HFFc6 (cell line): ENCODE measurements around the gene SV2C. TPM values are rescaled to one million over a fixed set of nuclear protein-coding genes. Genes with fewer than 3 reads are reported as not detected.

Experiments used
- DNase-seq: peaks from one replicate; pipeline ENCODE4 v3.0.0-alpha.2; 2018
- H3K27ac Mint-ChIP-seq: 2 replicates; pipeline ENCODE4 v1.8.0; 2020; ENCODE audit warnings: mild to moderate bottlenecking, mixed read lengths
- H3K27me3 Mint-ChIP-seq: 2 replicates; pipeline ENCODE4 v1.8.0; 2021; ENCODE audit warnings: mild to moderate bottlenecking, moderate library complexity, mixed read lengths; ENCODE audit not compliant: insufficient read depth
- H3K36me3 Mint-ChIP-seq: 2 replicates; pipeline ENCODE4 v1.8.0; 2021; ENCODE audit warnings: low read depth, mixed read lengths
- H3K4me1 Mint-ChIP-seq: 2 replicates; pipeline ENCODE4 v1.8.0; 2020; ENCODE audit warnings: low read depth, mixed read lengths
- H3K4me3 Mint-ChIP-seq: 2 replicates; pipeline ENCODE4 v1.8.0; 2020; ENCODE audit warnings: mild to moderate bottlenecking, moderate library complexity, mixed read lengths
- H3K9me3 Mint-ChIP-seq: 2 replicates; pipeline ENCODE4 v1.8.0; 2020; ENCODE audit warnings: mild to moderate bottlenecking, mixed read lengths
- CTCF ChIP-seq: fragments of 200-600 bp; sonication (generic); IDR thresholded peaks from 2 replicates; pipeline ENCODE4 v1.5.0; 2021; ENCODE audit warnings: antibody characterized with exemption, mild to moderate bottlenecking
- total RNA-seq, 6 experiments: library from RNA; stranded (reverse); fragmentation: NEBNext Ultra II Directional; extraction: Animal tissue kit (Norgen Biotek cat#: 25700); gene quantifications; 2 replicates in 1 of 6; 3 replicates in 5 of 6; pipeline ENCODE4 v1.2.3, GENCODE V29; 2021

Gene SV2C
- total RNA-seq, 6 experiments from 2014 or later = not detected

- no peak for TF ChIP-seq CTCF
- H3K4me3 Mint-ChIP-seq = no peak overlapping the region
Observed at GRCh38 chr5:76380346-76381066, 297.3 kb downstream of the SV2C start.

GRCh38 chr5:76383126-76383832 is 300.1 kb downstream of the SV2C start:
- H3K27ac Mint-ChIP-seq = no peak overlapping the region
- DNase-seq = no peak
- peaks cover 19% of the 10 kb centered on the region for H3K27me3 Mint-ChIP-seq
- H3K4me3 Mint-ChIP-seq = no peak overlapping the region
- H3K9me3 Mint-ChIP-seq = no peaks in the 10 kb centered on the region
- TF ChIP-seq CTCF = no peak
- no peaks in the 10 kb centered on the region for H3K4me1 Mint-ChIP-seq
- H3K36me3 Mint-ChIP-seq = no peaks in the 10 kb centered on the region

More at GRCh38 chr5:76380346-76381066, 297.3 kb downstream of the SV2C start:
- Mint-ChIP-seq H3K36me3 (no peaks in the 10 kb centered on the region), H3K27me3 (peaks cover 24% of the 10 kb centered on the region), H3K27ac (no peak overlapping the region), H3K4me1 (peaks cover 11% of the 10 kb centered on the region), H3K9me3 (no peaks in the 10 kb centered on the region)
- DNase-seq = no peak

GRCh38 chr5:76384189-76384588 is 301.0 kb downstream of the SV2C start:
- no peak overlapping the region for H3K27ac Mint-ChIP-seq
- no peak overlapping the region for H3K4me3 Mint-ChIP-seq
- H3K4me1 Mint-ChIP-seq = no peaks in the 10 kb centered on the region
- no peak for DNase-seq
- TF ChIP-seq CTCF = no peak
- H3K9me3 Mint-ChIP-seq = no peaks in the 10 kb centered on the region
- no peaks in the 10 kb centered on the region for H3K36me3 Mint-ChIP-seq
- peaks cover 17% of the 10 kb centered on the region for H3K27me3 Mint-ChIP-seq

- no peak for TF ChIP-seq CTCF
- Mint-ChIP-seq H3K36me3 (no peaks in the 10 kb centered on the region), H3K9me3 (no peaks in the 10 kb centered on the region), H3K4me3 (no peak overlapping the region), H3K27ac (no peak overlapping the region), H3K27me3 (peaks cover 18% of the 10 kb centered on the region), H3K4me1 (no peaks in the 10 kb centered on the region)
- DNase-seq = no peak
Observed at GRCh38 chr5:76384705-76385104, 301.5 kb downstream of the SV2C start.

- Mint-ChIP-seq H3K36me3 (no peaks in the 10 kb centered on the region), H3K4me1 (no peaks in the 10 kb centered on the region), H3K9me3 (no peaks in the 10 kb centered on the region), H3K4me3 (no peak overlapping the region), H3K27me3 (peaks cover 17% of the 10 kb centered on the region), H3K27ac (no peak overlapping the region)
- DNase-seq = no peak
- TF ChIP-seq CTCF = no peak
Observed at GRCh38 chr5:76385540-76385939, 302.4 kb downstream of the SV2C start.
